Transverse colon (tissue), 4 donors: ENCODE results near the gene ZNF346. TPM values are rescaled to one million over a fixed set of nuclear protein-coding genes. Genes with fewer than 3 reads are reported as not detected.

Source experiments
- DNase-seq: peaks from one replicate; pipeline ENCODE4 v3.0.0-alpha.2; 2019
- H3K27ac ChIP-seq, 4 donors: fragments of 200-600 bp; sonication (generic); 2 replicates each; pipeline ENCODE4 v1.5.1; 2016 to 2018; ENCODE audit warnings: inconsistent platforms in 4 of 4
- H3K27me3 ChIP-seq: fragments of 200-600 bp; sonication (generic); 2 replicates; pipeline ENCODE4 v1.5.1; 2017; ENCODE audit warnings: inconsistent platforms
- H3K36me3 ChIP-seq, 4 donors: fragments of 200-600 bp; sonication (generic); 2 replicates each; pipeline ENCODE4 v1.5.1; 2017 to 2019; ENCODE audit warnings: inconsistent platforms in 4 of 4
- H3K4me1 ChIP-seq, 4 donors: fragments of 200-600 bp; sonication (generic); 2 replicates each; pipeline ENCODE4 v1.5.1; 2017 to 2020; ENCODE audit warnings: inconsistent platforms in 4 of 4
- H3K4me3 ChIP-seq, 4 donors: fragments of 200-600 bp; sonication (generic); 1 replicate in 1 of 4; 2 replicates in 3 of 4; pipeline versions ENCODE4 v1.5.1 to v1.6.1; 2017 to 2019; ENCODE audit warnings: inconsistent platforms in 4 of 4
- H3K9me3 ChIP-seq, 2 donors: fragments of 200-600 bp; sonication (generic); 2 replicates each; pipeline ENCODE4 v1.5.1; 2017 to 2019; ENCODE audit warnings: inconsistent platforms in 2 of 2
- CTCF ChIP-seq, 5 experiments: fragments of 200-600 bp in 3 of 5; fragments of 450-650 bp in 2 of 5; sonication (generic) in 3 of 5; IDR thresholded peaks; 1 replicate in 2 of 5; 2 replicates in 3 of 5; pipeline ENCODE4 v1.5.1; 2016 to 2017; ENCODE audit warnings: antibody characterized with exemption in 5 of 5, inconsistent platforms in 3 of 5, mild to moderate bottlenecking in 2 of 5, moderate library complexity in 1 of 5
- EP300 ChIP-seq: sonication (generic); formaldehyde crosslinking; IDR thresholded peaks from one replicate; pipeline ENCODE4 v1.6.1; 2017; ENCODE audit warnings: antibody characterized with exemption, low read depth
- POLR2A ChIP-seq: fragments of 450-650 bp; IDR thresholded peaks from one replicate; pipeline ENCODE4 v1.6.1; 2016; ENCODE audit warnings: antibody characterized with exemption, mild to moderate bottlenecking, moderate library complexity
- POLR2AphosphoS5 ChIP-seq, 3 donors: sonication (generic); formaldehyde crosslinking; IDR thresholded peaks; one replicate each; pipeline ENCODE4 v1.6.1; 2016; ENCODE audit warnings: antibody characterized with exemption in 3 of 3
- WGBS, 2 donors: methylation state at CpG; one replicate each; pipeline ENCODE4 v1.1.5; 2018; ENCODE audit warnings: low coverage in 1 of 2; 5-methylcytosine and 5-hydroxymethylcytosine counted together
- in situ Hi-C, 4 donors: fragments of 200-750 bp; cut with MboI; loops; one replicate each; pipeline versions ENCODE4 v1.15.0 to v1.15.1; 2017; ENCODE audit warnings: low sequenced_read_pairs in 3 of 4, low pct_ligation_motif_present in 1 of 4, low pct_unique_long_range_greater_than_20kb in 1 of 4
- intact Hi-C: fragments of 100-400 bp; cut with DNase I; formaldehyde crosslinking; loops from one replicate; pipeline ENCODE4 v1.15.1; 2023; ENCODE audit warnings: low total_unique reads
- total RNA-seq, 4 donors: library from RNA; depleted of rRNA; stranded (reverse); fragments of >200 nt; gene quantifications; one replicate each; pipeline ENCODE4 v1.1.0, GENCODE V29; 2016

ZNF346 gene
- total RNA-seq, 4 donors from 2014 or later = 10.1 to 19.5 (median 12.6) TPM

GRCh38 chr5:177008716-177009115 is 13.8 kb upstream of the ZNF346 start:
- H3K27me3 ChIP-seq = no peaks in the 10 kb centered on the region
- intact Hi-C loops = no loop called here
- TF ChIP-seq POLR2A = no peak
- no peak for TF ChIP-seq CTCF (IDR thresholded peaks at IDR 0.05)
- no peak for TF ChIP-seq POLR2AphosphoS5 (IDR thresholded peaks at IDR 0.05)
- no peak for TF ChIP-seq EP300

GRCh38 chr5:177010153-177010552 is 12.3 kb upstream of the ZNF346 start:
- Histone ChIP-seq H3K27me3 (no peaks in the 10 kb centered on the region), H3K27ac (no peak overlapping the region), H3K9me3 (no peaks in the 10 kb centered on the region), H3K36me3 (no peaks in the 10 kb centered on the region), H3K4me3 (no peak overlapping the region), H3K4me1 (peaks cover 0 to 9% (median 5%) of the 10 kb centered on the region in 4 donors)
- WGBS, 2 donors = 91 to 93% methylated on average over 3 to 4 of the region's 4 CpGs
- no peak for DNase-seq
- TF ChIP-seq POLR2A (no peak), CTCF (IDR thresholded peaks at IDR 0.05) (no peak), POLR2AphosphoS5 (IDR thresholded peaks at IDR 0.05) (no peak), EP300 (no peak)
- intact Hi-C loops = no loop called here
- in situ Hi-C loops = no loop called here

More at GRCh38 chr5:177008716-177009115, 13.8 kb upstream of the ZNF346 start:
- 59 to 80% methylated on average over 1 to 2 of the region's 2 CpGs for WGBS, 2 donors
- H3K36me3 ChIP-seq = no peaks in the 10 kb centered on the region
- no peak for DNase-seq
- peaks cover 4 to 23% (median 16%) of the 10 kb centered on the region in 4 donors for H3K4me1 ChIP-seq
- no peak overlapping the region for H3K4me3 ChIP-seq
- H3K9me3 ChIP-seq = no peaks in the 10 kb centered on the region
- no peak overlapping the region for H3K27ac ChIP-seq
- in situ Hi-C loops = no loop called here

- 85 to 95% methylated on average over 2 to 4 of the region's 4 CpGs for WGBS, 2 donors
- TF ChIP-seq CTCF (IDR thresholded peaks at IDR 0.05) = no peak
- no peak for TF ChIP-seq POLR2A
- TF ChIP-seq POLR2AphosphoS5 (IDR thresholded peaks at IDR 0.05) = no peak
- TF ChIP-seq EP300 = no peak
These were observed 7.3 kb upstream of the ZNF346 start for GRCh38 chr5:177015156-177015555.

GRCh38 chr5:177018341-177018740 is 4.2 kb upstream of the ZNF346 start:
- no peaks in the 10 kb centered on the region for H3K9me3 ChIP-seq
- H3K4me1 ChIP-seq = peaks cover 4 to 14% (median 8%) of the 10 kb centered on the region in 4 donors
- 78 to 80% methylated on average over 2 of the region's 2 CpGs for WGBS, 2 donors
- H3K4me3 ChIP-seq = no peak overlapping the region
- H3K27me3 ChIP-seq = no peaks in the 10 kb centered on the region
- no peaks in the 10 kb centered on the region for H3K36me3 ChIP-seq
- in situ Hi-C loops = no loop called here
- DNase-seq = no peak
- intact Hi-C loops = no loop called here
- no peak overlapping the region for H3K27ac ChIP-seq
- TF ChIP-seq EP300 = no peak
- TF ChIP-seq POLR2AphosphoS5 (IDR thresholded peaks at IDR 0.05) = no peak
- TF ChIP-seq POLR2A = no peak
- no peak for TF ChIP-seq CTCF (IDR thresholded peaks at IDR 0.05)

More at GRCh38 chr5:177015156-177015555, 7.3 kb upstream of the ZNF346 start:
- intact Hi-C loops = no loop called here
- H3K4me1 ChIP-seq = peaks cover 0 to 3% (median 0%) of the 10 kb centered on the region in 4 donors
- no peak overlapping the region for H3K27ac ChIP-seq
- no peaks in the 10 kb centered on the region for H3K27me3 ChIP-seq
- no peaks in the 10 kb centered on the region for H3K36me3 ChIP-seq
- no peak for DNase-seq
- H3K4me3 ChIP-seq = no peak overlapping the region
- no peaks in the 10 kb centered on the region for H3K9me3 ChIP-seq
- in situ Hi-C loops = no loop called here
